LNCAP (cell line): ENCODE measurements around the gene KLK8.

Experiments
- CTCF ChIP-seq: fragments of 450-650 bp; IDR thresholded peaks from 2 replicates; pipeline ENCODE4 v1.5.1; 2017; ENCODE audit warnings: mild to moderate bottlenecking

The KLK8 gene

GRCh38 chr19:51006406-51006805 is 5.0 kb upstream of the KLK8 start:
- no peak for TF ChIP-seq CTCF

- no peak for TF ChIP-seq CTCF
Measured at GRCh38 chr19:51005248-51005647, 3.8 kb upstream of the KLK8 start.

- TF ChIP-seq CTCF: no peak
Measured at GRCh38 chr19:51003316-51003715, 1.9 kb upstream of the KLK8 start.

- TF ChIP-seq CTCF: no peak
Measured at GRCh38 chr19:51002542-51003311, 1.3 kb upstream of the KLK8 start.

- TF ChIP-seq CTCF: no peak
Measured at GRCh38 chr19:51002089-51002532, 707 bp upstream of the KLK8 start.

GRCh38 chr19:51000981-51001380 is 423 bp downstream of the KLK8 start:
- no peak for TF ChIP-seq CTCF

- no peak for TF ChIP-seq CTCF
Measured at GRCh38 chr19:51000426-51000825, 978 bp downstream of the KLK8 start.

GRCh38 chr19:50998686-50999085 is 2.7 kb downstream of the KLK8 start:
- TF ChIP-seq CTCF: no peak
